Ovary (tissue), 3 donors: ENCODE data around the gene TVP23C.

Source experiments
- CTCF ChIP-seq, 3 donors: fragments of 450-650 bp in 2 of 3; fragments of 200-600 bp in 1 of 3; IDR thresholded peaks; one replicate each; pipeline versions ENCODE4 v1.5.1 to v1.8.0; 2016 to 2022; ENCODE audit warnings: antibody characterized with exemption in 3 of 3, mild to moderate bottlenecking in 1 of 3
- EP300 ChIP-seq: sonication (generic); formaldehyde crosslinking; IDR thresholded peaks from one replicate; pipeline ENCODE4 v1.6.1; 2017; ENCODE audit warnings: antibody characterized with exemption
- POLR2A ChIP-seq: fragments of 450-650 bp; IDR thresholded peaks from one replicate; pipeline ENCODE4 v1.6.1; 2017; ENCODE audit warnings: antibody characterized with exemption, mild to moderate bottlenecking, moderate library complexity
- donor health status: DM: no; HTN: no; CAD: no.

GRCh38 chr17:15498107-15498506, 65.2 kb downstream of the TVP23C start:
- TF ChIP-seq CTCF (IDR thresholded peaks at IDR 0.05) (no peak), POLR2A (no peak), EP300 (no peak)
